Endothelial cell of umbilical vein (primary cell): ENCODE data around the gene SMOC1. TPM values are rescaled to one million over a fixed set of nuclear protein-coding genes. Genes with fewer than 3 reads are reported as not detected.

ENCODE experiments used
- BruUV-seq: library from RNA; stranded (reverse); fragments of 400-500 nt; replicated peaks from 2 replicates; lab custom pipeline; 2021; lab: Mats Ljungman, UMichigan
- CTCF ChIA-PET: fragments of 300-600, 350-600 bp; sonication (Branson Sonifier 250); formaldehyde crosslinking; loops from one replicate; lab custom pipeline; 2021; ENCODE audit warnings: antibody characterized with exemption, inconsistent platforms; lab: Charles Lee
- POLR2A ChIA-PET: fragments of 300-600, 350-600 bp; sonication (Branson Sonifier 250); formaldehyde crosslinking; loops from one replicate; lab custom pipeline; 2021; ENCODE audit warnings: antibody characterized with exemption, inconsistent platforms; lab: Charles Lee
- DNase-seq: peaks from one replicate; pipeline ENCODE4 v3.0.0-alpha.2; 2011; ENCODE audit warnings: low read depth, low spot score
- FAIRE-seq: peaks from 2 replicates; lab custom pipeline; 2011; peaks lifted over from hg19 to GRCh38; lab: Jason Lieb, UNC
- H2AFZ ChIP-seq: 2 replicates; pipeline ENCODE4 v1.6.0; 2012; ENCODE audit warnings: low read depth, low read length, control low read depth, inconsistent platforms
- H3K27ac ChIP-seq: 2 replicates; pipeline ENCODE4 v1.5.1; 2011; ENCODE audit warnings: low read depth, mild to moderate bottlenecking, control low read depth, low read length, moderate library complexity; ENCODE audit not compliant: insufficient read depth
- H3K27me3 ChIP-seq, 2 experiments: 2 replicates each; pipeline versions ENCODE4 v1.6.0 to v1.6.1; 2011; ENCODE audit warnings: low read length in 2 of 2, mixed read lengths in 1 of 2; ENCODE audit not compliant: control insufficient read depth in 2 of 2, insufficient read depth in 2 of 2
- H3K36me3 ChIP-seq, 2 experiments: 2 replicates in 1 of 2; 3 replicates in 1 of 2; pipeline ENCODE4 v1.5.1; 2011; ENCODE audit warnings: low read length in 2 of 2, mild to moderate bottlenecking in 1 of 2, moderate library complexity in 1 of 2; ENCODE audit not compliant: control insufficient read depth in 2 of 2, insufficient read depth in 2 of 2; ENCODE audit errors: extremely low read depth in 1 of 2
- H3K4me1 ChIP-seq: 3 replicates; pipeline ENCODE4 v1.5.1; 2011; ENCODE audit warnings: mild to moderate bottlenecking, low read length; ENCODE audit not compliant: control insufficient read depth, insufficient read depth; ENCODE audit errors: extremely low read depth
- H3K4me2 ChIP-seq: 2 replicates; pipeline ENCODE4 v1.6.1; 2011; ENCODE audit warnings: low read length, control low read depth, mixed read lengths; ENCODE audit not compliant: insufficient read depth
- H3K4me3 ChIP-seq, 3 experiments: fragments of 200-600 bp in 1 of 3; sonication (generic), shearing (Covaris generic) in 1 of 3; replicated peaks in 1 of 3; 2 replicates each; pipeline ENCODE4 v1.5.1; 2011 to 2016; ENCODE audit warnings: control low read depth in 3 of 3, low read length in 3 of 3, mild to moderate bottlenecking in 2 of 3, inconsistent platforms in 1 of 3, low read depth in 1 of 3, moderate library complexity in 1 of 3; ENCODE audit not compliant: insufficient read depth in 1 of 3
- H3K79me2 ChIP-seq: 2 replicates; pipeline ENCODE4 v1.6.0; 2012; ENCODE audit warnings: low read length, inconsistent platforms; ENCODE audit not compliant: control insufficient read depth, insufficient read depth
- H3K9ac ChIP-seq: replicated peaks from 2 replicates; pipeline ENCODE3; 2011; ENCODE audit warnings: low read length, control low read depth; ENCODE audit not compliant: insufficient read depth; ENCODE audit errors: extremely low read depth
- H3K9me1 ChIP-seq: replicated peaks from 3 replicates; pipeline ENCODE4 v1.6.0; 2011; ENCODE audit warnings: mild to moderate bottlenecking, low read length; ENCODE audit not compliant: control insufficient read depth, insufficient read depth; ENCODE audit errors: extremely low read depth
- H3K9me3 ChIP-seq: replicated peaks from 2 replicates; pipeline ENCODE4 v1.5.1; 2012; ENCODE audit warnings: low read length, inconsistent platforms; ENCODE audit not compliant: control insufficient read depth, insufficient read depth
- H4K20me1 ChIP-seq: replicated peaks from 2 replicates; pipeline ENCODE3; 2011; ENCODE audit warnings: mild to moderate bottlenecking, low read length; ENCODE audit not compliant: control insufficient read depth, insufficient read depth; ENCODE audit errors: extremely low read depth
- CTCF ChIP-seq, 2 donors: IDR thresholded peaks; 1 replicate in 1 of 2; 2 replicates in 1 of 2; pipeline ENCODE4 v1.5.1; 2011; ENCODE audit warnings: low read length in 2 of 2, mild to moderate bottlenecking in 2 of 2, moderate library complexity in 2 of 2, control low read depth in 1 of 2, inconsistent platforms in 1 of 2, low read depth in 1 of 2; ENCODE audit not compliant: insufficient read depth in 1 of 2; ENCODE audit errors: extremely low read depth in 1 of 2
- EZH2 ChIP-seq: IDR thresholded peaks from 2 replicates; pipeline ENCODE4 v1.6.1; 2012; ENCODE audit warnings: borderline replicate concordance, low read depth, mild to moderate bottlenecking, moderate library complexity, low read length, inconsistent platforms; ENCODE audit not compliant: severe bottlenecking
- FOS ChIP-seq: IDR thresholded peaks from 2 replicates; pipeline ENCODE4 v1.6.1; 2011; ENCODE audit warnings: mild to moderate bottlenecking, low read length, moderate library complexity, borderline replicate concordance; ENCODE audit not compliant: insufficient read depth
- GATA2 ChIP-seq: IDR thresholded peaks from 2 replicates; pipeline ENCODE4 v1.7.0; 2011; ENCODE audit warnings: low read depth, mild to moderate bottlenecking, moderate library complexity, mixed read lengths, low read length; ENCODE audit not compliant: insufficient read length, insufficient read depth
- JUN ChIP-seq: IDR thresholded peaks from 2 replicates; pipeline ENCODE4 v1.6.1; 2011; ENCODE audit warnings: borderline replicate concordance, low read depth; ENCODE audit not compliant: insufficient read length, insufficient read depth
- MAX ChIP-seq: IDR thresholded peaks from 2 replicates; pipeline ENCODE4 v1.6.1; 2011; ENCODE audit not compliant: insufficient read depth, insufficient read length
- MYC ChIP-seq: IDR thresholded peaks from one replicate; pipeline ENCODE4 v1.6.1; 2011; ENCODE audit warnings: mild to moderate bottlenecking, low read depth, low read length
- POLR2A ChIP-seq: IDR thresholded peaks from 2 replicates; pipeline ENCODE4 v1.6.1; 2012; ENCODE audit warnings: low read depth, mild to moderate bottlenecking, control low read depth, low read length
- POLR2AphosphoS5 ChIP-seq: IDR thresholded peaks from 2 replicates; pipeline ENCODE4 v1.6.1; 2012; ENCODE audit warnings: low read depth, mild to moderate bottlenecking, control low read depth, low read length, moderate library complexity; ENCODE audit not compliant: insufficient read depth
- dilution Hi-C: fragments of 300-500 bp; cut with MboI; formaldehyde crosslinking; loops from one replicate; pipeline ENCODE4 v1.15.0; 2019; ENCODE audit warnings: low sequenced_read_pairs; ENCODE audit not compliant: extremely low pct_ligation_motif_present
- intact Hi-C: fragments of 100-400 bp; cut with micrococcal nuclease; formaldehyde crosslinking; loops from one replicate; pipeline ENCODE4 v1.10.0; 2022
- polyA plus RNA-seq, 4 experiments: library from polyadenylated mRNA; depleted of rRNA in 3 of 4; stranded (reverse) in 3 of 4; unstranded in 1 of 4; fragments of >200 nt; gene quantifications; 2 replicates each; pipeline versions ENCODE4 v1.2.1 to v1.2.3, GENCODE V29; 2011 to 2012; ENCODE audit warnings: missing spikeins in 1 of 4
- total RNA-seq: library from RNA; stranded (reverse); gene quantifications from 2 replicates; pipeline ENCODE4 v1.2.3, GENCODE V29; 2021

Gene SMOC1
- total and polyA plus RNA-seq, 2 donors (not counting 3 experiments of a cell fraction or from before 2014, with no cell fraction given): 0.97 to 1.1 TPM

- Histone ChIP-seq H3K9ac (no peak overlapping the region), H3K9me1 (no peaks in the 10 kb centered on the region), H3K4me1 (no peaks in the 10 kb centered on the region), H2AFZ (no peak overlapping the region), H3K4me3 (no peak overlapping the region), H3K27ac (no peak overlapping the region), H3K9me3 (no peaks in the 10 kb centered on the region), H3K27me3 (no peaks in the 10 kb centered on the region), H4K20me1 (no peaks in the 10 kb centered on the region), H3K4me2 (no peak overlapping the region), H3K36me3 (no peaks in the 10 kb centered on the region), H3K79me2 (no peaks in the 10 kb centered on the region)
- dilution Hi-C loops (no loop called here), intact Hi-C loops (no loop called here)
- ChIA-PET CTCF (no interaction called here), POLR2A (no interaction called here)
- no TSS peak for BruUV-seq
- DNase-seq (peak; percentile 20), FAIRE-seq (no peak)
- TF ChIP-seq JUN (no peak), FOS (no peak), MYC (no peak), GATA2 (no peak), CTCF (IDR thresholded peaks at IDR 0.05; ENCODE audit: extremely low read depth in 1 of 2, insufficient read depth in 1 of 2, low read depth in 1 of 2, low read length in 2 of 2) (no peak), MAX (no peak), POLR2A (no peak), POLR2AphosphoS5 (no peak), EZH2 (no peak)
These were observed 66.7 kb downstream of the SMOC1 start for GRCh38 chr14:69945912-69946311.
